HCT116 (cell line): Measurements from ENCODE around the gene ACSL6. TPM values are rescaled to one million over a fixed set of nuclear protein-coding genes. Genes with fewer than 3 reads are reported as not detected.

Source experiments
- ATAC-seq: fragments of 200-7000 bp; cut with Tn5 transposase; 2 replicates; pipeline ENCODE4 v1.9.1; 2020; ENCODE audit warnings: mild to moderate bottlenecking, moderate library complexity
- BruUV-seq: library from RNA; stranded (reverse); fragments of 400-500 nt; replicated peaks from 2 replicates; lab custom pipeline; 2021; lab: Mats Ljungman, UMichigan
- CTCF ChIA-PET: fragments of 300-600 bp; sonication (Branson Sonifier 250); formaldehyde crosslinking; loops from one replicate; lab custom pipeline; 2021; ENCODE audit warnings: antibody characterized with exemption; lab: Charles Lee
- POLR2A ChIA-PET: fragments of 300-600, 350-600 bp; sonication (Branson Sonifier 250); formaldehyde crosslinking; loops from one replicate; lab custom pipeline; 2021; ENCODE audit warnings: antibody characterized with exemption; lab: Charles Lee
- RAD21 ChIA-PET, 2 experiments: fragments of 300-600 bp; sonication (Branson Sonifier 250); formaldehyde crosslinking; loops; one replicate each; lab custom pipeline; 2023; ENCODE audit warnings: low total read pairs in 2 of 2; ENCODE audit not compliant: uncharacterized antibody in 2 of 2, unreplicated experiment in 2 of 2, low non-redundant PET in 1 of 2; lab: Charles Lee
- DNase-seq: peaks from one replicate; pipeline ENCODE4 v3.0.0-alpha.2; 2010; ENCODE audit warnings: low read depth, low spot score
- H2AFZ ChIP-seq: fragments of 200-600 bp; shearing (Covaris generic), sonication (generic); 2 replicates; pipeline ENCODE4 v1.6.1; 2017; ENCODE audit warnings: low read depth, mixed run types, mixed read lengths, antibody characterized with exemption, low read length; ENCODE audit not compliant: poor library complexity, severe bottlenecking
- H3K27ac ChIP-seq: 2 replicates; pipeline ENCODE4 v1.5.1; 2012; ENCODE audit warnings: low read depth, low read length
- H3K27me3 ChIP-seq: fragments of 200-600 bp; sonication (generic); 2 replicates; pipeline ENCODE4 v1.6.1; 2016; ENCODE audit warnings: mixed run types, low read length, mixed read lengths; ENCODE audit not compliant: insufficient read depth
- H3K36me3 ChIP-seq, 2 experiments: fragments of 200-500 bp in 1 of 2; fragments of 200-600 bp in 1 of 2; sonication (Bioruptor generic) in 1 of 2; sonication (generic) in 1 of 2; 2 replicates each; pipeline versions ENCODE4 v1.5.1 to v1.6.1; 2014 to 2016; ENCODE audit warnings: low read length in 2 of 2, inconsistent platforms in 1 of 2, mixed read lengths in 1 of 2, mixed run types in 1 of 2; ENCODE audit not compliant: insufficient read depth in 2 of 2, control insufficient read depth in 1 of 2
- H3K4me1 ChIP-seq, 2 experiments: fragments of 200-600 bp in 1 of 2; sonication (generic) in 1 of 2; 2 replicates each; pipeline versions ENCODE4 v1.5.1 to v1.6.1; 2012 to 2017; ENCODE audit warnings: low read length in 2 of 2, inconsistent platforms in 1 of 2, mild to moderate bottlenecking in 1 of 2, mixed read lengths in 1 of 2, mixed run types in 1 of 2, moderate library complexity in 1 of 2; ENCODE audit not compliant: insufficient read depth in 2 of 2, control insufficient read depth in 1 of 2
- H3K4me2 ChIP-seq: fragments of 200-600 bp; sonication (generic); 2 replicates; pipeline ENCODE4 v1.6.1; 2017; ENCODE audit warnings: mixed run types, low read length, mixed read lengths
- H3K4me3 ChIP-seq, 2 experiments: fragments of 200-600 bp in 1 of 2; sonication (generic) in 1 of 2; replicated peaks in 1 of 2; 2 replicates each; pipeline ENCODE4 v1.5.1; 2011 to 2016; ENCODE audit warnings: low read length in 2 of 2, control low read depth in 1 of 2, low read depth in 1 of 2, mild to moderate bottlenecking in 1 of 2, mixed read lengths in 1 of 2, mixed run types in 1 of 2
- H3K79me2 ChIP-seq: fragments of 200-600 bp; sonication (generic); 2 replicates; pipeline ENCODE4 v1.6.1; 2017; ENCODE audit warnings: mild to moderate bottlenecking, mixed run types, low read length, moderate library complexity, mixed read lengths; ENCODE audit not compliant: insufficient read depth
- H3K9ac ChIP-seq: fragments of 200-600 bp; sonication (generic); 2 replicates; pipeline ENCODE4 v1.6.1; 2016; ENCODE audit warnings: low read length, mixed read lengths
- H3K9me2 ChIP-seq: fragments of 200-600 bp; sonication (generic), shearing (Covaris generic); 2 replicates; pipeline ENCODE4 v1.6.1; 2017; ENCODE audit warnings: mixed run types, mild to moderate bottlenecking, moderate library complexity; ENCODE audit not compliant: insufficient read depth
- H3K9me3 ChIP-seq, 2 experiments: fragments of 200-500 bp in 1 of 2; fragments of 200-600 bp in 1 of 2; sonication (Bioruptor generic) in 1 of 2; sonication (generic) in 1 of 2; 2 replicates each; pipeline ENCODE4 v1.6.1; 2014 to 2017; ENCODE audit warnings: low read length in 2 of 2, mixed read lengths in 2 of 2, inconsistent platforms in 1 of 2, low read depth in 1 of 2, mild to moderate bottlenecking in 1 of 2, mixed run types in 1 of 2, moderate library complexity in 1 of 2; ENCODE audit not compliant: control insufficient read depth in 1 of 2, insufficient read depth in 1 of 2
- H4K20me1 ChIP-seq: fragments of 200-600 bp; sonication (generic), shearing (Covaris generic); 2 replicates; pipeline ENCODE4 v1.6.1; 2017; ENCODE audit warnings: mixed run types, mild to moderate bottlenecking, moderate library complexity; ENCODE audit not compliant: insufficient read depth
- CEBPB ChIP-seq: IDR thresholded peaks from 2 replicates; pipeline ENCODE4 v1.6.1; 2012; ENCODE audit warnings: low read depth
- EZH2 ChIP-seq: fragments of 200-600 bp; sonication (generic); IDR thresholded peaks from 2 replicates; pipeline ENCODE4 v1.6.1; 2017; ENCODE audit warnings: antibody characterized with exemption, mixed run types
- FOSL1 ChIP-seq: IDR thresholded peaks from 2 replicates; pipeline ENCODE4 v1.6.1; 2012; ENCODE audit warnings: low read depth
- POLR2A ChIP-seq: IDR thresholded peaks from 2 replicates; pipeline ENCODE4 v1.7.0; 2011; ENCODE audit warnings: borderline replicate concordance; ENCODE audit not compliant: insufficient read depth, insufficient read length; ENCODE audit errors: extremely low read depth
- POLR2AphosphoS5 ChIP-seq: IDR thresholded peaks from 2 replicates; pipeline ENCODE4 v1.6.1; 2011; ENCODE audit warnings: mild to moderate bottlenecking, low read depth, low read length, moderate library complexity
- RAD21 ChIP-seq: IDR thresholded peaks from 2 replicates; pipeline ENCODE4 v1.6.1; 2012; ENCODE audit warnings: low read depth, mild to moderate bottlenecking
- SIN3A ChIP-seq: IDR thresholded peaks from 2 replicates; pipeline ENCODE4 v1.6.1; 2012; ENCODE audit warnings: low read depth
- SRF ChIP-seq: IDR thresholded peaks from 2 replicates; pipeline ENCODE4 v1.6.1; 2012; ENCODE audit warnings: low read depth
- TCF7L2 ChIP-seq: IDR thresholded peaks from 2 replicates; pipeline ENCODE4 v1.7.0; 2011; ENCODE audit warnings: borderline replicate concordance, inconsistent platforms; ENCODE audit not compliant: insufficient read depth, insufficient read length; ENCODE audit errors: extremely low read depth
- YY1 ChIP-seq: IDR thresholded peaks from 2 replicates; pipeline ENCODE4 v1.6.1; 2011; ENCODE audit warnings: low read length, low read depth, moderate library complexity, mild to moderate bottlenecking; ENCODE audit not compliant: insufficient replicate concordance; ENCODE audit errors: extremely low read depth
- intact Hi-C: fragments of 100-400 bp; cut with micrococcal nuclease; formaldehyde crosslinking; loops from 2 replicates; pipeline ENCODE4 v1.10.0; 2022
- total RNA-seq: library from RNA; stranded (reverse); gene quantifications from one replicate; pipeline ENCODE4 v1.2.1, GENCODE V29; 2021; ENCODE audit not compliant: unreplicated experiment
- TF ChIP-seq, protein P1 (sequence below): IDR thresholded peaks from 2 replicates; pipeline ENCODE4 v1.6.1; 2011; ENCODE audit warnings: mild to moderate bottlenecking, low read length, moderate library complexity; ENCODE audit not compliant: insufficient replicate concordance; ENCODE audit errors: extremely low read depth
- TF ChIP-seq, protein P2 (sequence below): IDR thresholded peaks from 2 replicates; pipeline ENCODE4 v1.6.1; 2012; ENCODE audit warnings: low read depth
- TF ChIP-seq, protein P3 (sequence below), 3 experiments: fragments of 200-600 bp in 1 of 3; sonication (generic) in 1 of 3; IDR thresholded peaks in 2 of 3; conservative IDR thresholded peaks in 1 of 3; 2 replicates each; pipeline ENCODE4 v1.5.1; 2012 to 2017; ENCODE audit warnings: low read depth in 2 of 3, low read length in 2 of 3, antibody characterized with exemption in 1 of 3, borderline replicate concordance in 1 of 3, control low read depth in 1 of 3, mild to moderate bottlenecking in 1 of 3, mixed read lengths in 1 of 3, mixed run types in 1 of 3, moderate library complexity in 1 of 3; ENCODE audit not compliant: insufficient read depth in 1 of 3
- TF ChIP-seq, protein P4 (sequence below): IDR thresholded peaks from 2 replicates; pipeline ENCODE4 v1.6.1; 2012

The ACSL6 gene
- total RNA-seq, 1 experiment from 2014 or later, result 2.3 TPM

DNA sequence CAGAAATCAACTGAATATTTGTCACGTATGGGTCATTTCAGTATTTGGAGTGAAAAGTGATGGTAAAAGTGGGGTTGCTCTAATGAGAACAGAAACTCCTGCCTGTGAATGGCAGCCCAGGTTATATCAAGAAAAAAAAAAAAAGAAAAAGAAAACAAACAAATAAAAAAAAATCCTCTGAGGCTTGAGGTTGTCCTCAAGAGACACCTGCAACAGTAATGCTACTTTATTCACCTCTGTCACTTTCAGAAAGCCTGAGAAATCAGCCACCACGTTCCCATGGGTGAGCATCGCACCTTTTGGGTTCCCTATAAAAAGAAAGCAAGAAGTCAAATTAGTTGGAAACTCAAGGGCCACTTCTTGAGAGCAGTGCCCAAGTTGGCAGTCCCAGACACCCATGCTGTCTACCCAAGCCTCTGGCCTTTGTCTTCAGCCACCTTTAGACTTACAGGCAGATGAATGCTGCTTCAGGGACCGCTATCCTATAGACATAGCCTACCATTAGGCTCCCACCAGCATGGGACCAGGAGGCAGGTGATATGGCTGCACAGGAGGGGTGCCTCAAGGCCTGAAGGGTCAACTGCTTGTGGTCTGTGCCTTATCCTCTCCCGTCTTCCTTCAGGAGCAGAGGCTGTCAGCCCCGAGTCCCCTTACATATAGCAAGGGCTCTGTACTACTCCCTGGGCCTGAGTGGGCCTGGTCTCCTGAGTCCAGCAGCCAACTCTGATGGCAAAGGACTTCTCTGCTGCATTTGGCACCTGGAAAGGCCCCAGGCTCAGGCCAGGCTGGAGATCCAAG lies 34.8 kb downstream of the ACSL6 start:
- no peaks in the 10 kb centered on the region for H4K20me1 ChIP-seq
- H3K36me3 ChIP-seq, result no peaks in the 10 kb centered on the region
- CTCF ChIA-PET, result no interaction called here
- no peak for TF ChIP-seq CEBPB
- no peak for TF ChIP-seq EZH2
- TF ChIP-seq POLR2AphosphoS5, result no peak
- TF ChIP-seq, protein P1, sequence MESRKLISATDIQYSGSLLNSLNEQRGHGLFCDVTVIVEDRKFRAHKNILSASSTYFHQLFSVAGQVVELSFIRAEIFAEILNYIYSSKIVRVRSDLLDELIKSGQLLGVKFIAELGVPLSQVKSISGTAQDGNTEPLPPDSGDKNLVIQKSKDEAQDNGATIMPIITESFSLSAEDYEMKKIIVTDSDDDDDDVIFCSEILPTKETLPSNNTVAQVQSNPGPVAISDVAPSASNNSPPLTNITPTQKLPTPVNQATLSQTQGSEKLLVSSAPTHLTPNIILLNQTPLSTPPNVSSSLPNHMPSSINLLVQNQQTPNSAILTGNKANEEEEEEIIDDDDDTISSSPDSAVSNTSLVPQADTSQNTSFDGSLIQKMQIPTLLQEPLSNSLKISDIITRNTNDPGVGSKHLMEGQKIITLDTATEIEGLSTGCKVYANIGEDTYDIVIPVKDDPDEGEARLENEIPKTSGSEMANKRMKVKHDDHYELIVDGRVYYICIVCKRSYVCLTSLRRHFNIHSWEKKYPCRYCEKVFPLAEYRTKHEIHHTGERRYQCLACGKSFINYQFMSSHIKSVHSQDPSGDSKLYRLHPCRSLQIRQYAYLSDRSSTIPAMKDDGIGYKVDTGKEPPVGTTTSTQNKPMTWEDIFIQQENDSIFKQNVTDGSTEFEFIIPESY, result no peak
- TF ChIP-seq, protein P2, sequence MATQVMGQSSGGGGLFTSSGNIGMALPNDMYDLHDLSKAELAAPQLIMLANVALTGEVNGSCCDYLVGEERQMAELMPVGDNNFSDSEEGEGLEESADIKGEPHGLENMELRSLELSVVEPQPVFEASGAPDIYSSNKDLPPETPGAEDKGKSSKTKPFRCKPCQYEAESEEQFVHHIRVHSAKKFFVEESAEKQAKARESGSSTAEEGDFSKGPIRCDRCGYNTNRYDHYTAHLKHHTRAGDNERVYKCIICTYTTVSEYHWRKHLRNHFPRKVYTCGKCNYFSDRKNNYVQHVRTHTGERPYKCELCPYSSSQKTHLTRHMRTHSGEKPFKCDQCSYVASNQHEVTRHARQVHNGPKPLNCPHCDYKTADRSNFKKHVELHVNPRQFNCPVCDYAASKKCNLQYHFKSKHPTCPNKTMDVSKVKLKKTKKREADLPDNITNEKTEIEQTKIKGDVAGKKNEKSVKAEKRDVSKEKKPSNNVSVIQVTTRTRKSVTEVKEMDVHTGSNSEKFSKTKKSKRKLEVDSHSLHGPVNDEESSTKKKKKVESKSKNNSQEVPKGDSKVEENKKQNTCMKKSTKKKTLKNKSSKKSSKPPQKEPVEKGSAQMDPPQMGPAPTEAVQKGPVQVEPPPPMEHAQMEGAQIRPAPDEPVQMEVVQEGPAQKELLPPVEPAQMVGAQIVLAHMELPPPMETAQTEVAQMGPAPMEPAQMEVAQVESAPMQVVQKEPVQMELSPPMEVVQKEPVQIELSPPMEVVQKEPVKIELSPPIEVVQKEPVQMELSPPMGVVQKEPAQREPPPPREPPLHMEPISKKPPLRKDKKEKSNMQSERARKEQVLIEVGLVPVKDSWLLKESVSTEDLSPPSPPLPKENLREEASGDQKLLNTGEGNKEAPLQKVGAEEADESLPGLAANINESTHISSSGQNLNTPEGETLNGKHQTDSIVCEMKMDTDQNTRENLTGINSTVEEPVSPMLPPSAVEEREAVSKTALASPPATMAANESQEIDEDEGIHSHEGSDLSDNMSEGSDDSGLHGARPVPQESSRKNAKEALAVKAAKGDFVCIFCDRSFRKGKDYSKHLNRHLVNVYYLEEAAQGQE, result no peak
- TF ChIP-seq TCF7L2, result no peak
- TF ChIP-seq, protein P3, sequence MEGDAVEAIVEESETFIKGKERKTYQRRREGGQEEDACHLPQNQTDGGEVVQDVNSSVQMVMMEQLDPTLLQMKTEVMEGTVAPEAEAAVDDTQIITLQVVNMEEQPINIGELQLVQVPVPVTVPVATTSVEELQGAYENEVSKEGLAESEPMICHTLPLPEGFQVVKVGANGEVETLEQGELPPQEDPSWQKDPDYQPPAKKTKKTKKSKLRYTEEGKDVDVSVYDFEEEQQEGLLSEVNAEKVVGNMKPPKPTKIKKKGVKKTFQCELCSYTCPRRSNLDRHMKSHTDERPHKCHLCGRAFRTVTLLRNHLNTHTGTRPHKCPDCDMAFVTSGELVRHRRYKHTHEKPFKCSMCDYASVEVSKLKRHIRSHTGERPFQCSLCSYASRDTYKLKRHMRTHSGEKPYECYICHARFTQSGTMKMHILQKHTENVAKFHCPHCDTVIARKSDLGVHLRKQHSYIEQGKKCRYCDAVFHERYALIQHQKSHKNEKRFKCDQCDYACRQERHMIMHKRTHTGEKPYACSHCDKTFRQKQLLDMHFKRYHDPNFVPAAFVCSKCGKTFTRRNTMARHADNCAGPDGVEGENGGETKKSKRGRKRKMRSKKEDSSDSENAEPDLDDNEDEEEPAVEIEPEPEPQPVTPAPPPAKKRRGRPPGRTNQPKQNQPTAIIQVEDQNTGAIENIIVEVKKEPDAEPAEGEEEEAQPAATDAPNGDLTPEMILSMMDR (IDR thresholded peaks at IDR 0.05 in 2 of 3, conservative IDR thresholded peaks at IDR 0.05 in 1 of 3; ENCODE audit: borderline replicate concordance in 1 of 3, insufficient read depth in 1 of 3, low read depth in 2 of 3, low read length in 2 of 3), result no peak
- no peak for TF ChIP-seq YY1
- no peak for TF ChIP-seq RAD21
- no peak for TF ChIP-seq POLR2A
- TF ChIP-seq SRF, result no peak
- no peak for TF ChIP-seq FOSL1
- TF ChIP-seq, protein P4, sequence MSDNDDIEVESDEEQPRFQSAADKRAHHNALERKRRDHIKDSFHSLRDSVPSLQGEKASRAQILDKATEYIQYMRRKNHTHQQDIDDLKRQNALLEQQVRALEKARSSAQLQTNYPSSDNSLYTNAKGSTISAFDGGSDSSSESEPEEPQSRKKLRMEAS, result no peak
- TF ChIP-seq SIN3A, result no peak
- no peak overlapping the region for H3K4me2 ChIP-seq
- H3K9me3 ChIP-seq, result no peaks in the 10 kb centered on the region
- no peaks in the 10 kb centered on the region for H3K27me3 ChIP-seq
- no peaks in the 10 kb centered on the region for H3K79me2 ChIP-seq
- intact Hi-C loops, result no loop called here
- BruUV-seq, result no TSS peak
- no peaks in the 10 kb centered on the region for H3K4me1 ChIP-seq
- no peak overlapping the region for H3K27ac ChIP-seq
- no peak overlapping the region for H2AFZ ChIP-seq
- no peak overlapping the region for H3K4me3 ChIP-seq
- RAD21 ChIA-PET, result no interaction called here
- ATAC-seq (no peak), DNase-seq (no peak)
- no peaks in the 10 kb centered on the region for H3K9me2 ChIP-seq
- no peak overlapping the region for H3K9ac ChIP-seq
- POLR2A ChIA-PET, result no interaction called here
